KMS-11 (cell line): ENCODE results near the gene TCF7.

Source experiments
- H2AFZ ChIP-seq: fragments of 200-600 bp; sonication (generic); 2 replicates; pipeline ENCODE4 v1.6.1; 2016; ENCODE audit warnings: antibody characterized with exemption, mixed run types, low read depth
- H3K27ac ChIP-seq: fragments of 200-600 bp; sonication (generic); 2 replicates; pipeline ENCODE4 v1.6.1; 2016; ENCODE audit warnings: mild to moderate bottlenecking, mixed run types
- H3K27me3 ChIP-seq: fragments of 200-600 bp; sonication (generic); 2 replicates; pipeline ENCODE4 v1.6.1; 2017; ENCODE audit warnings: mild to moderate bottlenecking, low read depth, mixed run types, moderate library complexity; ENCODE audit not compliant: insufficient read depth
- H3K36me3 ChIP-seq: fragments of 200-600 bp; sonication (generic); 2 replicates; pipeline ENCODE4 v1.6.1; 2017; ENCODE audit warnings: mild to moderate bottlenecking, mixed run types; ENCODE audit not compliant: insufficient read depth
- H3K4me1 ChIP-seq: fragments of 200-600 bp; sonication (generic); 2 replicates; pipeline ENCODE4 v1.6.1; 2016; ENCODE audit warnings: mild to moderate bottlenecking, low read depth, mixed run types; ENCODE audit not compliant: poor library complexity, severe bottlenecking
- H3K4me2 ChIP-seq: fragments of 200-600 bp; sonication (generic); 2 replicates; pipeline ENCODE4 v1.7.0; 2016; ENCODE audit warnings: mild to moderate bottlenecking, mixed run types
- H3K4me3 ChIP-seq: fragments of 200-600 bp; sonication (generic); IDR thresholded peaks from 2 replicates; pipeline ENCODE4 v1.6.1; 2017; ENCODE audit warnings: low read depth, low read length, mixed read lengths; ENCODE audit not compliant: insufficient read depth
- H3K79me2 ChIP-seq: fragments of 200-600 bp; sonication (generic); 2 replicates; pipeline ENCODE4 v1.6.1; 2016; ENCODE audit warnings: low read depth, mixed run types; ENCODE audit not compliant: insufficient read depth
- H3K9ac ChIP-seq: fragments of 200-600 bp; sonication (generic); 2 replicates; pipeline ENCODE4 v1.6.1; 2016; ENCODE audit warnings: mild to moderate bottlenecking, mixed run types
- H4K20me1 ChIP-seq: fragments of 200-600 bp; sonication (generic); 2 replicates; pipeline ENCODE4 v1.6.1; 2016; ENCODE audit warnings: mild to moderate bottlenecking, mixed run types; ENCODE audit not compliant: insufficient read depth
- TF ChIP-seq, protein P1 (sequence below): fragments of 200-600 bp; sonication (generic); conservative IDR thresholded peaks from 2 replicates; pipeline ENCODE4 v1.6.1; 2017; ENCODE audit warnings: low read depth, mild to moderate bottlenecking, antibody characterized with exemption, low read length, moderate library complexity, mixed read lengths

TCF7 gene

DNA sequence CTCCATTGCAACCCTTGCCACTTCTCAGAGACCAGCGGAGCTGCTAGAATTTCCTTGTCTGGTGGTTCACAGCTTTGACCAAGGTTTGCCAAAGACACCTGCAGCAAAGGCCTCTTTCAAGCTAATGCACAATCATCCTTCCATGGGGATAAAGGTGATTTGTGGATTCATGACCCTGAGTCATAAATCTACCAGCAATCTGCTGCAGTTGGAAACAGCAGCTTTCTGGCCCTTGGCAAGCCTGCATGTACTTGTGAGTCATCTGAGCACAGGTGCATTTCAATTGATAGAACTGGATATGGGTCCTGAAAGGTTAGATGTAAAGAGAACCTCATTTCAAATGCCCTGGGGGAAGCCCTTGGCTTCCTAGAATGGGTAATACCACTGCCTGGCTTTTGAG is 21.6 kb upstream of the TCF7 start:
- no peaks in the 10 kb centered on the region for H4K20me1 ChIP-seq
- H3K9ac ChIP-seq, result no peak overlapping the region
- H3K27ac ChIP-seq, result no peak overlapping the region
- H2AFZ ChIP-seq, result no peak overlapping the region
- no peaks in the 10 kb centered on the region for H3K4me1 ChIP-seq
- H3K36me3 ChIP-seq, result no peaks in the 10 kb centered on the region
- TF ChIP-seq, protein P1, sequence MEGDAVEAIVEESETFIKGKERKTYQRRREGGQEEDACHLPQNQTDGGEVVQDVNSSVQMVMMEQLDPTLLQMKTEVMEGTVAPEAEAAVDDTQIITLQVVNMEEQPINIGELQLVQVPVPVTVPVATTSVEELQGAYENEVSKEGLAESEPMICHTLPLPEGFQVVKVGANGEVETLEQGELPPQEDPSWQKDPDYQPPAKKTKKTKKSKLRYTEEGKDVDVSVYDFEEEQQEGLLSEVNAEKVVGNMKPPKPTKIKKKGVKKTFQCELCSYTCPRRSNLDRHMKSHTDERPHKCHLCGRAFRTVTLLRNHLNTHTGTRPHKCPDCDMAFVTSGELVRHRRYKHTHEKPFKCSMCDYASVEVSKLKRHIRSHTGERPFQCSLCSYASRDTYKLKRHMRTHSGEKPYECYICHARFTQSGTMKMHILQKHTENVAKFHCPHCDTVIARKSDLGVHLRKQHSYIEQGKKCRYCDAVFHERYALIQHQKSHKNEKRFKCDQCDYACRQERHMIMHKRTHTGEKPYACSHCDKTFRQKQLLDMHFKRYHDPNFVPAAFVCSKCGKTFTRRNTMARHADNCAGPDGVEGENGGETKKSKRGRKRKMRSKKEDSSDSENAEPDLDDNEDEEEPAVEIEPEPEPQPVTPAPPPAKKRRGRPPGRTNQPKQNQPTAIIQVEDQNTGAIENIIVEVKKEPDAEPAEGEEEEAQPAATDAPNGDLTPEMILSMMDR, result no peak
- no peaks in the 10 kb centered on the region for H3K79me2 ChIP-seq
- no peak overlapping the region for H3K4me2 ChIP-seq
- no peaks in the 10 kb centered on the region for H3K27me3 ChIP-seq
- H3K4me3 ChIP-seq, result no peak overlapping the region

DNA sequence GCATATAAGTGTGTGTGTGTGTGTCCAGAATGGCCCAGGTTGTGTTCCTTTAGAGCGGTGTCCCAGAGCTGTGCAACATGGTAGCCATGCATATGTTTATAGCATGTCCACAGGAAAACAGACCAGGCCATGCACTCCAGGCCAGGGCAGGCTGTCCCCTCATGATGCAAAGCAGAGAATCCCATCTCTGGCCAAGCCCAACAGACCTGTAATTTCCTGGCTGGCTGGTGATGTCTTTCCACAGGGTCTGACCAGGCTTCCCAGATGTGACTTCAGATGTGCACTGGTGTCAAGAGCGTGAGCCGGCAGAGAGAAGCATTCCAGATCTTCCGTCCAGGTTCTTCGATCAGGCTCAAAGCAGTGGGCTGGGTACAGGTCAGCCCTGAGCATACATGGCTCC is 21.1 kb upstream of the TCF7 start:
- no peak overlapping the region for H3K9ac ChIP-seq
- H3K36me3 ChIP-seq, result no peaks in the 10 kb centered on the region
- no peak overlapping the region for H3K4me3 ChIP-seq
- no peaks in the 10 kb centered on the region for H4K20me1 ChIP-seq
- TF ChIP-seq, protein P1, result no peak
- H2AFZ ChIP-seq, result no peak overlapping the region
- H3K27ac ChIP-seq, result no peak overlapping the region
- no peaks in the 10 kb centered on the region for H3K27me3 ChIP-seq
- H3K4me2 ChIP-seq, result no peak overlapping the region
- no peaks in the 10 kb centered on the region for H3K4me1 ChIP-seq
- H3K79me2 ChIP-seq, result no peaks in the 10 kb centered on the region

DNA sequence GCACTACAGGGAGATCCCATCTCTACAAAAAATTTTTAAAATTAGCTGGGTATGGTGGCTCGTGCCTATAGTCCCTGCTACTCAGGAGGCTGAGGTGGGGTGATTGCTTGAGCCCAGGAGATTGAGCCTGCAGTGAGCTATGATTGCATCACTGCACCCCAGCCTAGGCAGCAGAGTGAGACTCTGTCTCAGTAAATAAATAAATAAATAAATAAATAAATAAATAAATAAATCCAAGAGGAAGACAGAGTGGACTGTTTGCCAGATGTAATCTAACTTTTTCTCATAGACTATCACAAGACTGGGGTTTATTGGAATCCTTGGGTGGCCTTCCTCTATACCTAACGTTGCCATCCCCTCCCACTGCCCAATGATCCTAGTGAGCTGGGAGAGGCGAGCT is 19.2 kb upstream of the TCF7 start:
- no peak overlapping the region for H3K4me3 ChIP-seq
- H2AFZ ChIP-seq, result no peak overlapping the region
- TF ChIP-seq, protein P1, result no peak
- H4K20me1 ChIP-seq, result no peaks in the 10 kb centered on the region
- H3K4me2 ChIP-seq, result no peak overlapping the region
- H3K27ac ChIP-seq, result no peak overlapping the region
- no peak overlapping the region for H3K9ac ChIP-seq
- no peaks in the 10 kb centered on the region for H3K79me2 ChIP-seq
- no peaks in the 10 kb centered on the region for H3K27me3 ChIP-seq
- no peaks in the 10 kb centered on the region for H3K36me3 ChIP-seq
- H3K4me1 ChIP-seq, result peaks cover 12% of the 10 kb centered on the region

DNA sequence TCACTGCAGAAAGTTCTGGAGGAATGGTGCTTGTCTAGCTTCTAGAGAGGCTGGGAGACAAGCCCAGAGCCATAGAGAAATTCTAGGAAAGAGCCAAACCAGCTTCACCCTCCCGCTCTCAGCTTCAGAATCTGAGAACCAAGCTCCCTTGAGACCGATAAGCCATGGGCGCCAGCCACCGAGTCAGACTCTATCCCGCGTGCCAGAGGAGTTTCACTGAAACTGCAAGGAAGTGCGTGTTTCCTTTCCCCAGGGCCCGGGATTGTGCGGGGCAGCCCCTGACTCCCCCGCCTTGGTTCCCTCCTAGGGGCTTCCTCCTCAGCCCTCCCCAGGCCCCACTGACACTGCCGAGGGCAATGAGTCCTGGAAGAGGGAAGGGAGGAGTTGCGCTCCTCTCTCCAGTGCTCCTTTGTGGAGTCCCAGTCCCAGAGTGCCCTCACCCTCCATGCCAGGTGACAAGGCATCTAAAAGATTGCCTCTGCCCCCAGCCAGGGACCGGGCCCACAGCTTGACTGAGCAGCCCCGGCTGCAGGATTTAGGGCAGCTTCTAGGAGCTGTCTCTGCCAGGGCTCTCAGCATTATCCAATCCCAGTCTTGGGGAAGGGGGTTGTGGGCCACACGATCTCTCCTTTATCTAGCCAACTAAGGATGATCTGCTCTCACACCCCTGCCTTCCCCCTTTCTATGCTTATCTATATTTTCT is 18.4 kb upstream of the TCF7 start:
- Histone ChIP-seq H3K36me3 (no peaks in the 10 kb centered on the region), H3K27ac (no peak overlapping the region), H3K4me2 (no peak overlapping the region), H2AFZ (no peak overlapping the region), H4K20me1 (no peaks in the 10 kb centered on the region), H3K9ac (no peak overlapping the region), H3K27me3 (no peaks in the 10 kb centered on the region), H3K4me3 (no peak overlapping the region), H3K79me2 (no peaks in the 10 kb centered on the region), H3K4me1 (peaks cover 19% of the 10 kb centered on the region)
- TF ChIP-seq, protein P1, result no peak
